Measurements from ENCODE around the gene TNFSF10.
"Not testable (repeated sequence)": the region's sequence is repeated elsewhere in the genome, so short reads cannot be mapped to it uniquely, and the experiment has no call there.

Gene TNFSF10

DNA sequence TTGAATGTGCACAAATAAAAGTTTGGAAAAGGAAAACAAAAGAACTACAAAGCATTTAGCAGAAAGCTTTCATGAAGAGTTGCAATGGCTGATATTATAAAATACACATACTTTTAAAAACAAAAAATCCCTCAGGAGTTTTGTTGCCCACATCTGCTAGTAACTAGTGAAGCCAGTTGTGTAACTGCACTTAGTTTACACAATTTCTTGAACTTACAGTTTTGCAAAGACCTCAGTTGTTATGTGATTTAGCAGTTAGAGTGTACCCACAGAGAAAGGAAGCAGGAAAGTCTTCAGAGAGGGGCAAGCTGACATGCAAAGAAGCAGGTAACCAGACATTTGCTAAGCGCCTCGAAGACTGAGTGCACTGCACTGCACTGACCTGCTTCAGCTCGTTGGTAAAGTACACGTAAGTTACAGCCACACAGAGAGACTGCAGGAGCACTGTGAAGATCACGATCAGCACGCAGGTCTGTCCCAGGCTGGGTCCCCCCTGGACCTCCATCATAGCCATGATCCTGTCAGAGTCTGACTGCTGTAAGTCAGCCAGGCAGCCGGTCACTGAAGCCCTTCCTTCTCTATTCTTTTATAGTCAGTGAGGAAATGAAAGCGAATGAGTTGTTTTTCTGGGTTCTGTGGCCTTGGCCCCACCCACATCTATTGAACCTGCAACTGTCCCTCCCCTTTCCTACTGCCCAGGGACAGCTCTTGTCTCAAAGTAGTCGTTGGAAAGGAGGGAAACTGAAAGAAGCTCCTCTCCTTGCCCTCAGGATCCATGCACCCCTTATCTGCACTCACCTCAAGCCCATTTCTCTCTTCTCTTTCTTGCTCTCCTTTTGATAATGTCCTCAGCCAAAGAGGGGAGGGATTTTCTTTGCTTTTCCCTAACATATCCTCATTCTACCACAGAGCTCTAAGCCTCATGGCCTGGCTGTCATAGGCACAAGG is at the start of gene TNFSF10:
TSS of gene TNFSF10 (minus strand) at position 560 of the 948 bp plus-strand sequence. CDS start at position 514, 46 bp downstream.
- FAIRE-seq = no peak

DNA sequence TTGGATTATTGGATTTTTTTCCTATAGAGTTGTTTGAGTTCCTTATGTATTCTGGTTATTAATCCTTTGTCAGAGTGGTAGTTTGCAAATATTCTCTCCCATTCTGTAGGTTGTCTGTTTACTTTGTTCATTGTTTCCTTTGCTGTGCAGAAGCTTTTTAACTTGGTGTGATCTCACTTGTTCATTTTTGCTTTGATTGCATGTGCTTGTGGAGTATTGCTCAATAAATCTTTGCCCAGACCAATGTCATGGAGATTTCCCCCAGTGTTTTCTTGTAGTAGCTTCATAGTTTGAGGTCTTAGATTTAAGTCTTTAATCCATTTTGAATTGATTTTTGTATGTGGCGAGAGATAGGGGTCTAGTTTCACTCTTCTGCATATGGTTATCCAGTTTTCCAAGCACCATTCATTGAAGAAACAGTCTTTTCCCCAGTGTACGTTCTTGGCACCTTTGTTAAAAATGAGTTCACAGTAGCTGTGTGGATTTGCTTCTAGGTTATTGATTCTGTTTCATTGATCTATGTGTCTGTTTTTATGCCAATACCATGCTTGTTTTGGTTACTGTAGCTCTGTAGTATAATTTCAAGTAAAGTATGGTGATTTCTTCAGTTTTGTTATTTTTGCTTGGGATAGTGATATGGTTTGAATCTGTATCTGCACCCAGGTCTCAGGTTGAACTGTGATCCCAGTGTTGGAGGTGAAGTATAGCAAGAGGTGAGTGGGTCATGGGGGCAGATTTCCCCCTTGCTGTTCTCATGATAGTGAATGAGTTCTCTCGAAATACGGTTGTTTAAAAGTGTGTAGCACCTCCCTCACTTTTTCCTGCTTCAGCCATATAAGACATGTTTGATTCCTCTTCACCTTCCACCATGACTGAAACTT is 46.1 kb upstream of the TNFSF10 start:
- no peak for FAIRE-seq

DNA sequence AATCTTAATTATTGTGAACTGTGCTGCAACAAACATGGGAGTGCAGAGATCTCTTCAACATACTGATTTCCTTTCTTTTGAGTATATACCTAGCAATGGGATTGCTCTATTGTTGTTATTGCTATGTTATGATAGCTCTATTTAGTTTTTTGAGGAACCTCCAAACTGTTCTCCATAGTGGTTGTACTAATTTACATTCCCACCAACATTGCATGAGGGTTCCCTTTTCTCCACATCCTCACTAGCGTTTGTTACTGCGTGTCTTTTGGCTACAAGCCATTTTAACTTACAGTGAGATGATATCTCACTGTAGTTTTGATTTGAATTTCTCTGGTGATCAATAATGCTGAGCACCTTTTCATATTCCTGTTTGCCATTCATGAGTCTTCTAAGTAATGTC is 45.5 kb upstream of the TNFSF10 start:
- no peak for FAIRE-seq

DNA sequence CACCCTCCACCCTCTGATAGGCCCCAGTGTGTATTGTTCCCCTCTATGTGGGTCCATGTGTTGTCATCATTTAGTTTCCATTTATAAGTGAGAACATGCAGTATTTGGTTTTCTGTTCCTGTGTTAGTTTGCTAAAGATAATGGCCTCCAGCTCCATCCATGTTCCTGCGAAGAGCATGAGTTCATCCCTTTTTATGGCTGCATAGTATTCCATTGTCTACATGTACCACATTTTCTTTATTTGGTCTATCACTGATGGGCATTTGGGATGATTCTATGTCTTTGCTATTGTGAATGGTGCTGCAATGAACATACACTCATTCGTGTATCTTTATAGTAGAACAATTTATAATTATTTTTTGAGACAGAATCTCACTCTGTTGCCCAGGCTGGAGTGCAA is 43.6 kb upstream of the TNFSF10 start:
- FAIRE-seq = not testable (repeated sequence)

DNA sequence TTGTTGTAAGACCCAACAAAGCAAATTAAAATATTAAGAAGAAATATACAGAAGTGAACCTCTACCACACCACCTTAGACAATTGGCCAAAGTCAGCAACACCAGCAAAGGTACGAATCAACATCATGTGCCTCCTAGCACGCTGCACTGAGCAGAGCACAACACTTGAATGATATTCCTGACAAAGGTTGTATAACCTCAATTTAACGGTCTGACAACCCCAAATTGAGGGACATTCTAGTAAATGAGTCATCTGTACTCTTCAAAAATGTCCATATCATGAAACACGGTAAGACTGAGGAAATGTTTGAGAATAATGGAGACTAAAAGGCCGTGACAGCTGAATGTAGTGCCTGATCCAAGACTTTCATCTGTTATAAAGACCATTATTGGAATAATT is 41.3 kb upstream of the TNFSF10 start:
- FAIRE-seq = no peak

DNA sequence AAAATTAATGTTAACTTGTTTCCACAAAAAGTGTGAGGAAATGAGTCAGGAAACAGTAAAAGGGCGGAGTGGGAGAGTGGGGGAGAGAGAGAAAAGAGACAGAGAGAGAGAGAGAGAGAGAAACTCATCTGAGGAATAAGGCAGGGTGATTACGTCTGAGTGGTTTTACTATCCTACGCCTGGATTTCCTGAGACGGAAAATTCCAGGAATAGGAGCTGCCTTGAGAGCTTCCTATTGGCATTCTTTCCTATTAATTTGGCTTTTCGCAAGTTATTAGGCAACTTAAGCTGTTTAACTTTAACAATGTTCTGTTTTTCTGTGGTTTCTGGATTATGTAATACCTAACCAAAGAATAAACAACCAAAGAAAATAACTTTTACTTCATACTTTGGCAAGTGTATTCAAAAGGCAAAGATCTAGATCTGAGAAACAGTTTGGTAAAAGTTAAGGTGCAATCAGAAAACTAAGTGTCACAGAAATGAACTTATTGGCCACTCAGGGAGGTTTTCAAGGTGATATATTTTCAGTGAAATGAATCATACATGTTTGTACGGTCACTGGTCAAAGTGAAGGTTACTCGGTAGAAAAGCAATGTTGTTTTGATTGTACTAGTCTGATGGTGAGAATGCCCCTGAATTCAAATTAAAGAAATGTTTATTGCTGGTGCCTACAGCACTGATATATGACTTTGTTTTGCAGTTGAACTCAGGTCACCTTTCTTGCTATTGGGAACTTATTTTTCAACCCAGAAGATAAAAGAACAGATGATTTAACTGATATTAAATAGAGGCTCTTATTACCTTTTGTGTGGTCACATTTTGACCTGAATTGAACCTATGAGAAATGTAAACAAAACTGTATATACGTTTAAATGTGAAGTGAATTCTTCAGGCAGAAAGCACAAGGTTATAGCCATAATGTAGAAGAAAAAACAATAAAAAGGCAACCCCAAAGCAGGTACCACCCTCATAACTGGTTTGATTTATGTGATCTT is 39.9 kb upstream of the TNFSF10 start:
- FAIRE-seq = peak; percentile 53

DNA sequence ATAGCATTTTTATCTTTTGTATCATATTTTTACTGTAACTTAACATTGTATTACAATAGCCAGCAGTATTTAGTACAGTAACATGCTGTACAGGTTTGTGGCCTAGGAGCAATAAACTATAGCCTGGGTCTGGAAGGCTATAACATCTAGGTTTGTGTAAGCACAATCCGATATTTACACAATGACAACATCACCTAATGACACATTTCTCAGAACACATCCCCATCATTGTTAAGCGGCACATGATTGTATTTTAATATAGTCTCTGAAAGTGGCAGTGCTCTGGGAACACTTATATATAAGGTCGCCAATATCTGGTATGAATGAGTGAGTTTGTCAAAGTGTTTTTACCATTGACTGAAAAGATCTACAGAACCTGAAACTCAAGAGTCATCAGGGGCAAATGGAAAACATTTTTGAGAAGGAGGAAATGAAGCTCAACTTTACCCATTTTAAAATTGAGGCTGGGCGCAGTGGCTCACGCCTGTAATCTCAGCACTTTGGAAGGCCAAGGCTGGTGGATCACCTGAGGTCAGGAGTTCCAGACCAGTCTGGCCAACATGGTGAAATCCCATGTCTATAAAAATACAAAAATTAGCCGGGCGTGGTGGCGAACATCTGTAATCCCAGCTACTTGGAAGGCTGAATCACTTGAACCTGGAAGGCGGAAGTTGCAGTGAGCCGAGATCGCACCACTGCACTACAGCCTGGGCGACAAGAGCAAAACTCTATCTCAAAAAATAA is 38.8 kb upstream of the TNFSF10 start:
- no peak for FAIRE-seq

DNA sequence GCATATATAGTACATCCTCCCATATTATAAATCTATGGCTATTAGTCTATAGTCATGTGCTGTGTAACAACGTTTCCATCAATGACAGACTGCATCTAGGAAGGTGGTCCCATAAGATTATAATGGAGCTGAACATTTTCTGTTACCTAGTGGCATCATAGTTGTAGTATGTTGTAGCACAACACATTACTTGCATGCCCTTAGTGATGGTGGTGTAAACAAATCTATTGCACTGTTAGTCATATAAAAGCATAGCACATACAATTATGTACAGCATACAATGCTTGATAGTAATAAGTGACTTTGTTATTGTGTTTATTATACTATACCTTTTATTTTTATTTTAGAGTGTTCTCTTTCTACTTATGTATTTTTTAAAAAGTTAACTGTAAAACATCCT is 37.4 kb upstream of the TNFSF10 start:
- FAIRE-seq = no peak

DNA sequence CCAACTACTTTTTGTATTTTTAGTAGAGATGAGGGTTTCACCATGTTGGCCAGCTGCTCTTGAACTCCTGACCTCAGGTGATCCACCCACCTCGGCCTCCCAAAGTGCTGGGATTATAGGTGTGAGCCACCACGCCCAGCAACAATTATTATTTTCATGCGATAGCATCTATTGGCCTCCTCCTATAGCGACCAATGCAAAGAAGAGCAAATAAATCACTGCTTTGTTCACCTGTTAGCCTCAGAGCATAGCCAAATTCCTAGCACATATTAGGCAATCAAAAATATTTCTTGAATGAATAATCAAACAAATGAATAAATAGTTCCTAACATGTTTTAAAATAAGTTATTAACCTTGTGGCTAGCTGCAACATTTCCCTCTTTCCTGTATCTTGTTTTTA is 36.8 kb upstream of the TNFSF10 start:
- no peak for FAIRE-seq

DNA sequence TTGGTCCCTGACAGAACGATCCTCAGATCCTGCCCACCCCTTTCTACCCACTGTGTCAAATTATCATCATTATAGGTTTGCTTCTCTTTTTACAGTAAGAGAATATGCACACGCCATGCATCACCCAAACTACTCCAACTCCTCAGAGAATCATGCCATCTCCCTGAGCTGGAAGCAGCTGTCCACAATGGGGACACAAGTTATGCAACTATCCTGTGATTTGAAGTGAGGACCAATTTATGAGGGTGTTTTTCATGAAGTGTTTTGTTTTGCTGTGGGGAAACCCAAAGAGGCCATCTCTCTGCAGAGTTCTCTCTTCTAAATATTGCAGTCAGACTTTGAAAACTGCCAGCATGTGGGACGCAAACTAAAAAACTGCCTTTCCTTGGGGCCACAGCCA is 35.8 kb upstream of the TNFSF10 start:
- FAIRE-seq = no peak

DNA sequence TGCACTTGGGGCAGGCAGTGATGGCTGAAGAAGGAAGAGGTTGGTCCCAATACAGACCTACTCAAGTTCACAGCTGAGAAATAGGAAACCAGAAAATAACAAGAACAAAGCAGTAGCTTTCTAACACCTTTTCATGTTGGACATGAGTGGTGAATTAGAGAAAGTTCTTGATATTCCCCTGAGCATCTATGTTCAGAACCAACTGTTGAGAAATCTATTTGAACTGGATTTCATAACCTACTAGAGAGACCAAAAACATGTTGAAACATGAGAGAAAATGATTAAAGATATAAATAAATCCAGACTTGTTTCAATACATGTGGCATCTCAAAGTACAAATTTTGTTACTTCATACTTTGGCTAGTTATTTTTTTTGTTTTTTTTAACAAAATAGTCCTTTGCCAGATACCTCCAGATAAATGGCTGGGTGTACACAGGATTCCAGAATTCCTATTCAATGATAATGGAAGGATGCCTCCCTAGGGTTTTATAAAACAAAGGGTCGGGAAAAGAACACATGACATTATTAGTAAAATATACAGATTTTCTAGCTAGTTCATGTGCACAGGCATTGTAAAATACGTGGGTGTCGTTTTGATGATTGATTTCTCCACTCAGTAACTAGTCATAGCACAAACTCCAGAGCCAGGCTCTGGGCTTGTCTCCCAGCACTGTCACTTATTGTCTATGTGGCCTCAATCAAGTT is 34.4 kb upstream of the TNFSF10 start:
- peak; percentile 41 for FAIRE-seq

DNA sequence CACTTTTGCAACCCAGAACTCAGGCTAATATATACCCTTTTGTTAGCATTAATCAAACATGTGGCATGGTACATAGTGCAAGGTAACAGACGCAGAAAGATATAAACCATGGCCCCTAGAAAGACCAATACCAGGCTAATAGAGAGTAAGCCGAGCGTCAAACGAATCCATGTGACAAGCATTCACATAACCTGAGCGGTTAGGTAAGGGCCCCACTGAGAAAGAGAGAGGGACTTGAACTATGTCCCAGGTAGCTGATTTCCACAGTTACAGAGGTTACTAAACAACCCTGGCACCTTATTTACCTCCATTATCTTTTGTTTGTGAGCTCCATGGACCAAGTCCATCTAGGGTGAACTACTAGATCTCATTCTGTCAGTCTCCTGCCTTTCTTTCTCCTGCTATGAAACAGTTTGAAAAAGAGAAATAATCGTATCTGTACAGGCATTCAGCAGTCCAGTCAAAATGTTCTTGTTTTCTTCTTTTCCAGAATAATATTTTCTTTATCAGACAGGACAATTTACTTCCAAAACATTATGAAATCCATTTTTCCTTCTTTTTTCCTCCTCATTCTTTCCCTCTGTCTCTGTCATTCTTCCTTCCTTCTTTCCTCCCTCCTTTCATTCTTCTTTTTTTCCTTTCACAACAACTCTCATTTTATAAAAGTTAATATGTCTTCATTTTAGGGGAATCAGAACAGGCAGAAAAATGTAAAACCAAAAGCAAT is 30.5 kb upstream of the TNFSF10 start:
- FAIRE-seq = no peak

DNA sequence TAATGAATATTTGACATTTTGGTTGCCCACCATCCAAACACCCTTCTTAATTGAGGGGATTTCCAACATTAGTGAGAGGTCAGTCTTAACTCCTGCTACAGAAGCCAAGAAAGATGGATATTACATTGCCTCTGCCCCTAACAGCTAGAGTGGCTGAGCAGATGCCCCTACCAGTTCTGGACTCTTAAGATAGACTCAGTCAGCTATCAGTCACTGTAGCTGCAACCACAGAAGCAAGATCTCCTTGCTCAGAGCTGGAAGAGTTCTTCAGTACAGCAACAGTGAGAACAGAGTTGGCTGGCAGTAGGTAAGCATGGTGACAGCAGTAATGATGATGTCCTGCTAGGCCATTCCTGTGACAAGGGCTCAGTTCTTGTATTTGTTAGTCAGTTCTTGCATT is 29.4 kb upstream of the TNFSF10 start:
- no peak for FAIRE-seq

DNA sequence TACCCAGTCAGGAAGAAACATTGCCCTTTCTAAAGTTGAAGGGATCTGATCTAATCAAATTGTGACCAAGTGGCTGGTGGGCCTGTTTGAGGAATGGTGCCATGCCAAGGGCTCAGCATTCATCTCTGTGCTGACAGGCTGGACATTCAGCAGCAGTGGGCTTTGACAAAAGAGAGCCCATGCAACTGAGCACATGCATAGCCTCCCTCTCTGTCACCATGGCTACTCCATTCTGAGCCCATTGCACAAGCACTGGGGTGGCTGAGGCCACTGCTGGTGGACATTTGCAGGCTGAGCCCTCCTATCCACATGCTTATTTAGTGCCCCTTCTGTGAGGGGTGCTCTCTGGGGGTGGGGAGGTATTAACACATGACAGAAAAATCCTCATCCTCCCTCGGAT is 28.6 kb upstream of the TNFSF10 start:
- no peak for FAIRE-seq

DNA sequence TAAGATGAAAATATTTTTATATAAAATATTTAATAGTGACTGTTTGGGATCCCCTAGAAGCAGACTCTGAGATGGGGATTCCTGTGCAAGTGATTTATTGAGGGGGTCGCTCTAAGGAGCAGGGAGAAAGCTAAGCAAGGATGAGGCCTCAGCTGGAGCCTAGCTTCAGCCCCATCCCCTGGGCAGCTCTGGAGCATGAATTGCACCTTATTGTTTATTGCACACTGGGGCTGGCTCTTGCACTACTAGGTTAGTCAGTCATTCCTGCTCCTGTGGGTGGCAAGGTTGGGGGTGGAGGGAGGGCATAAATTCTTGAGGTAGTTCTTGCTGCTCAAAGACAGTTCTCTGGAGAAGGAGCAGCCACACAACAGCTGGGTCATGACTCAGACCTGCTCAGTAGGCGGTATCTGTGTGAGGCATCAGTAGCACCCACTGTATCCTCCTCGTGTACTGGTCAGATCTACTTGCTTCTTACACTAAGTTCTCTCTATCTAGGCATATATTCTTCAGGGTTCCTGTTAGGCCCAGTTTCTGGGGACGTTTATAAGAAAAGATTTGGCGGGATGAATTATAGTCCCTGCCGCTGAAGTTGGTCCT is 27.2 kb upstream of the TNFSF10 start:
- no peak for FAIRE-seq

DNA sequence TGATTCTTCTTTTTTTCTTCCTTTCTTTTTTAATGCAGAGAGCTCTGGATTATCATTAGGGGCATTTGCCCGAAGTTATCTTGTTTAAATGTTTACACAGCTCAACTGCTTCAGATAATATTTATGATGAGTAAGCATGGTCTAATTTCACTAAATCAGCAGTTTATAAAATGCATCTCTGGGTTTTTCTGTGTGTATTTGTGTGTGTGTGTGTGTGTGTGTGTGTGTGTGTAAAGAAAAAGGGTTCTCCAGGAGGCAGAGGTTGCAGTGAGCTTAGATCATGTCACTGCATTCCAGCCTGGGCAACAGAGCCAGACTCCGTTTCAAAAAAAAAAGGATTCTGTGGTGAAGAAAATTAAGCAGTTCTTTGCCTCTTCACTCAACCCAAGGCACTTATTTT is 25.9 kb upstream of the TNFSF10 start:
- FAIRE-seq = no peak

DNA sequence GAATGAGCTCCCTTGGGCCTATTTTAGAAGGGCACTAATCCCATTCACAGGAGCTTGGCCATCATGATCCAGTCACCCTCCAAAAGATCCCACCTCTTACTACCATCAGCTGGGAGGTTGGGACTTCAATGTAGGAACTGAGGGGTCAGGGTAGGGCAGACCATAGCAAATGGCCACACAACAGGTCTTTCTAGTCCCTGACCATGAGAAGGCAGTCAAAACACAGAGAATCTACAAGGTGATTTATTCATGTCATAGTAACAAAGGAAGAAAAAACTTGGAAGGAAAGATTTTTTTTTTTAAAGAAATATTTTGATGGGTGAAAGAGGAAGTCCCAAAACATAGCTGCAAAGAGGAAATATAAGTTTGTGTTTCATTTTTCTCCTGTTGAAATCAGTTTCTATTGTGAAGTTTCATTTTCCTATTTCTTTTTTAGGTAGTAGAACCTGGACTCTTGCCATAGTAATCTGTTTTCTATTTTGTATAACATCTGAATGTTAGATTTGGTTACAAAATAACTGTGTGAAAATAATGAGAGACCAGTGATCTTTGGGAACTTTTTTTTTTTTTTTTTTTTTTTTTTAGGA is 23.5 kb upstream of the TNFSF10 start:
- no peak for FAIRE-seq

DNA sequence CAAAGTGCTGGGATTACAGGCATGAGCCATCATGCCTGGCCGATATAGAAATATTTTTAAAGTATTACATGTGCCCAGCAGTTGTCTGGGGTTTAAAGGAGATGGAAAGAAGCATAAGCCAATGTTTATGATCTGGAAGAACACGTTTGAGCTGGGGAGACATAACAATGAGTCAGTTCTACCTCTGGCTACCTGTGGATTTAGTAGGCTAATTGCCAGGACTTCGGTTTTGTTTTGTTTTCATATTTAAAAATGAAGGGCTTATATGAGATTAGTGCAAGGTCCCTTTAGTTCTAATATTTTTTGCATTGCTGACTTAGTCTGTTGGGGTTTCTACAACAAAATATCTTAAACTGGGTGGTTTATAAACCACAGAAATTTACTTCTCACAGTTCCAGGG is 22.9 kb upstream of the TNFSF10 start:
- no peak for FAIRE-seq

DNA sequence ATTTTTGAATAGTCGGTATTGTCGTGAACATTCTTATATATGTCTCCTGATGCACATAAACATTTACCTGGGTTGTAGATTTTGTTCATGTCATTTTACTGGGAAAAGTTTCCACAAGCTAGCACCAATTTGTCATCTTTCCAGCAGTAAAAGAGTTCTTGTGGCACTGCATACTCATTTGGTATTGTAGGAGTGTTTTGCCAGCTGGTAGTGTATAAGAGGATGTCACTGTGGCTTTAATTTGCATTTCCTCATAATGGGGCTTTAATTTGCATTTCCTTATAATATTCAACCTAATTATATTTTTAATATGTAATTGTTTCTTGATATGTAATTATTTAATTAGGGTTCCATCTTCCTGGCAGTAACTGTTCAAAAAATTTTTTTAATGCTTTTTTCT is 21.2 kb upstream of the TNFSF10 start:
- FAIRE-seq = no peak

Data from colon (tissue), 2 donors.